Lower leg skin (tissue), 4 donors: ENCODE measurements around the gene CAMTA1. TPM values are rescaled to one million over a fixed set of nuclear protein-coding genes. Genes with fewer than 3 reads are reported as not detected.

Experiments used
- DNase-seq, 2 donors: peaks; one replicate each; pipeline ENCODE4 v3.0.0-alpha.2; 2019; ENCODE audit warnings: low spot score in 2 of 2
- H3K4me3 ChIP-seq: fragments of 200-600 bp; sonication (generic); 2 replicates; pipeline ENCODE4 v1.5.1; 2017; ENCODE audit warnings: mild to moderate bottlenecking, low read depth; ENCODE audit not compliant: poor library complexity, severe bottlenecking
- CTCF ChIP-seq, 3 donors: fragments of 450-650 bp; IDR thresholded peaks; one replicate each; pipeline ENCODE4 v1.5.1; 2016; ENCODE audit warnings: antibody characterized with exemption in 3 of 3, mild to moderate bottlenecking in 3 of 3, moderate library complexity in 2 of 3
- POLR2A ChIP-seq, 2 donors: fragments of 450-650 bp; IDR thresholded peaks; one replicate each; pipeline ENCODE4 v1.6.1; 2016 to 2017; ENCODE audit warnings: antibody characterized with exemption in 2 of 2, mild to moderate bottlenecking in 1 of 2, moderate library complexity in 1 of 2
- WGBS, 2 donors: methylation state at CpG; one replicate each; pipeline ENCODE4 v1.1.5; 2018; 5-methylcytosine and 5-hydroxymethylcytosine counted together
- intact Hi-C: fragments of 100-400 bp; cut with DNase I; formaldehyde crosslinking; loops from one replicate; pipeline ENCODE4 v1.15.0; 2023; ENCODE audit warnings: low total_unique reads
- total RNA-seq, 4 donors: library from RNA; depleted of rRNA; stranded (reverse); fragments of >200 nt; gene quantifications; one replicate each; pipeline ENCODE4 v1.1.0, GENCODE V29; 2016

Gene CAMTA1
- total RNA-seq, 4 donors from 2014 or later, result 24.4 to 52.3 (median 32.9) TPM

- TF ChIP-seq POLR2A (IDR thresholded peaks at IDR 0.05) (no peak), CTCF (IDR thresholded peaks at IDR 0.05) (no peak)
- DNase-seq, result no peak
- 79 to 84% methylated on average over 9 of the region's 9 CpGs for WGBS, 2 donors
- intact Hi-C loops, result no loop called here
- no peak overlapping the region for H3K4me3 ChIP-seq
Observed at GRCh38 chr1:6761196-6761737, 24.0 kb upstream of the CAMTA1 start.

GRCh38 chr1:6762060-6762459 lies 23.2 kb upstream of the CAMTA1 start:
- DNase-seq, result no peak
- 44 to 58% methylated on average over 6 of the region's 6 CpGs for WGBS, 2 donors

GRCh38 chr1:6770751-6771440 lies 14.4 kb upstream of the CAMTA1 start:
- H3K4me3 ChIP-seq, result no peak overlapping the region
- no peak for DNase-seq
- WGBS, 2 donors, result 13 to 16% methylated on average over 13 of the region's 13 CpGs
- intact Hi-C loops, result no loop called here
- TF ChIP-seq POLR2A (IDR thresholded peaks at IDR 0.05) (no peak), CTCF (IDR thresholded peaks at IDR 0.05) (no peak)

More at GRCh38 chr1:6762060-6762459, 23.2 kb upstream of the CAMTA1 start:
- no peak overlapping the region for H3K4me3 ChIP-seq
- TF ChIP-seq CTCF (IDR thresholded peaks at IDR 0.05) (no peak), POLR2A (IDR thresholded peaks at IDR 0.05) (no peak)
- intact Hi-C loops, result no loop called here

- no peak for DNase-seq
- no peak overlapping the region for H3K4me3 ChIP-seq
- TF ChIP-seq POLR2A (IDR thresholded peaks at IDR 0.05) (no peak), CTCF (IDR thresholded peaks at IDR 0.05) (no peak)
- intact Hi-C loops, result no loop called here
- WGBS, 2 donors, result 47 to 65% methylated on average over 7 of the region's 7 CpGs
Observed at GRCh38 chr1:6771441-6771769, 13.8 kb upstream of the CAMTA1 start.

GRCh38 chr1:6774381-6774780 lies 10.9 kb upstream of the CAMTA1 start:
- no peak for DNase-seq
- TF ChIP-seq CTCF (IDR thresholded peaks at IDR 0.05) (no peak), POLR2A (IDR thresholded peaks at IDR 0.05) (no peak)
- H3K4me3 ChIP-seq, result no peak overlapping the region
- intact Hi-C loops, result no loop called here
- 76 to 83% methylated on average over 1 of the region's 1 CpG for WGBS, 2 donors
